ENCODE results near the gene THAP11. TPM values are rescaled to one million over a fixed set of nuclear protein-coding genes. Genes with fewer than 3 reads are reported as not detected.

The THAP11 gene
- total and polyA plus RNA-seq, 2 of the 13 experiments (the other 11 are each of a cell fraction or from before 2014, with no cell fraction given), result 44.2 to 53.4 TPM

DNA sequence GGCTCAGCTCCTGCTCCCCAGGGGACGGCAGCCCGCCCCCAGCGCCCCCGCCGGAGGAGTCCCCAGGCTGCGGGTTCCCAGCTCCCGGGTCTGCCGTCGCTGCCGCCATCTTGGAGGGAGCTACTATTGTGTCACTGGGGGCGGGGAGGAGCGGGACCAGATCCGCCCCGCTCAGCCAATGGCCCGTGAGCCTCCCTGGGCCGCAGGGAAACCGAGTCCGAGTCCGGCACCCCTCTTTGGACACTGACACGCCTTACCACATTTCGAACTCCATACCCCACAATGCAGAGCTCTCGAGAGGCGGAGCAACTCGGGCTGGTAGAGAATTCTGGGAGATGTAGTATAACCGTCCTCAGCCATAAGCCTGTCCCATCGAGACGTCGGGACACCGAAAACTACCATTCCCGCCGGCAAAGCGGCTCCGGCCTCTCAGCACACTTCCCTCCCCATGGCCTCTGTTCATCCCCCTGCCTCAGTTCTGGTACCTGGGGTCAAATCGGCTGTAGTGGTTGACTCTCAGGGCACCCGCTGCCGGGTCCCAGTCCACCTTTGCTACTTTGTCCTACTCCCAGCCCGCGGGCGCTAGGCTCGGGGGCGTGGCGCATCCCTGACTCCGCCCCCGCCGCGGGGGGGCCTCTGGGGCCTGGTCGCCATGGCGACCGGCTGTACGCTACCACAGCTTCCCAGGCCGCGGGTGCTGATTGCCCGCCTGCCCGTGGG lies 35.5 kb upstream of the THAP11 start, which contains the start of the genes RANBP10 and TSNAXIP1 (continued):
- TF ChIP-seq RORA (CRISPR knock-in tag; IDR thresholded peaks at IDR 0.05) (no peak), RBM22 (optimal IDR thresholded peaks at IDR 0.05; ENCODE audit: low read length) (peak; percentile 91), KDM1A (CRISPR knock-in tag; IDR thresholded peaks at IDR 0.05) (no peak), NR2F2 (IDR thresholded peaks at IDR 0.05; ENCODE audit: borderline replicate concordance, low read depth) (no peak), PHF5A (CRISPR knock-in tag; IDR thresholded peaks at IDR 0.05; ENCODE audit: low read depth, unreplicated experiment) (no peak), ZBTB1 (CRISPR knock-in tag; IDR thresholded peaks at IDR 0.05; ENCODE audit: borderline replicate concordance) (no peak), ZNF709 (CRISPR knock-in tag; IDR thresholded peaks at IDR 0.05) (peak; percentile 73), NR2F1 (CRISPR knock-in tag; IDR thresholded peaks at IDR 0.05) (peak in 1 of 2 experiments; percentile 1; a peak in 1 of 4 replicates), RNF2 (conservative IDR thresholded peaks at IDR 0.05; ENCODE audit: low read depth) (no peak), SP4 (CRISPR knock-in tag; IDR thresholded peaks at IDR 0.05) (peak; percentile 99), HMG20A (CRISPR knock-in tag; IDR thresholded peaks at IDR 0.05; ENCODE audit: borderline replicate concordance) (no peak), ZNF773 (CRISPR knock-in tag; IDR thresholded peaks at IDR 0.05; ENCODE audit: borderline replicate concordance) (no peak)
- TF ChIP-seq, protein P1, sequence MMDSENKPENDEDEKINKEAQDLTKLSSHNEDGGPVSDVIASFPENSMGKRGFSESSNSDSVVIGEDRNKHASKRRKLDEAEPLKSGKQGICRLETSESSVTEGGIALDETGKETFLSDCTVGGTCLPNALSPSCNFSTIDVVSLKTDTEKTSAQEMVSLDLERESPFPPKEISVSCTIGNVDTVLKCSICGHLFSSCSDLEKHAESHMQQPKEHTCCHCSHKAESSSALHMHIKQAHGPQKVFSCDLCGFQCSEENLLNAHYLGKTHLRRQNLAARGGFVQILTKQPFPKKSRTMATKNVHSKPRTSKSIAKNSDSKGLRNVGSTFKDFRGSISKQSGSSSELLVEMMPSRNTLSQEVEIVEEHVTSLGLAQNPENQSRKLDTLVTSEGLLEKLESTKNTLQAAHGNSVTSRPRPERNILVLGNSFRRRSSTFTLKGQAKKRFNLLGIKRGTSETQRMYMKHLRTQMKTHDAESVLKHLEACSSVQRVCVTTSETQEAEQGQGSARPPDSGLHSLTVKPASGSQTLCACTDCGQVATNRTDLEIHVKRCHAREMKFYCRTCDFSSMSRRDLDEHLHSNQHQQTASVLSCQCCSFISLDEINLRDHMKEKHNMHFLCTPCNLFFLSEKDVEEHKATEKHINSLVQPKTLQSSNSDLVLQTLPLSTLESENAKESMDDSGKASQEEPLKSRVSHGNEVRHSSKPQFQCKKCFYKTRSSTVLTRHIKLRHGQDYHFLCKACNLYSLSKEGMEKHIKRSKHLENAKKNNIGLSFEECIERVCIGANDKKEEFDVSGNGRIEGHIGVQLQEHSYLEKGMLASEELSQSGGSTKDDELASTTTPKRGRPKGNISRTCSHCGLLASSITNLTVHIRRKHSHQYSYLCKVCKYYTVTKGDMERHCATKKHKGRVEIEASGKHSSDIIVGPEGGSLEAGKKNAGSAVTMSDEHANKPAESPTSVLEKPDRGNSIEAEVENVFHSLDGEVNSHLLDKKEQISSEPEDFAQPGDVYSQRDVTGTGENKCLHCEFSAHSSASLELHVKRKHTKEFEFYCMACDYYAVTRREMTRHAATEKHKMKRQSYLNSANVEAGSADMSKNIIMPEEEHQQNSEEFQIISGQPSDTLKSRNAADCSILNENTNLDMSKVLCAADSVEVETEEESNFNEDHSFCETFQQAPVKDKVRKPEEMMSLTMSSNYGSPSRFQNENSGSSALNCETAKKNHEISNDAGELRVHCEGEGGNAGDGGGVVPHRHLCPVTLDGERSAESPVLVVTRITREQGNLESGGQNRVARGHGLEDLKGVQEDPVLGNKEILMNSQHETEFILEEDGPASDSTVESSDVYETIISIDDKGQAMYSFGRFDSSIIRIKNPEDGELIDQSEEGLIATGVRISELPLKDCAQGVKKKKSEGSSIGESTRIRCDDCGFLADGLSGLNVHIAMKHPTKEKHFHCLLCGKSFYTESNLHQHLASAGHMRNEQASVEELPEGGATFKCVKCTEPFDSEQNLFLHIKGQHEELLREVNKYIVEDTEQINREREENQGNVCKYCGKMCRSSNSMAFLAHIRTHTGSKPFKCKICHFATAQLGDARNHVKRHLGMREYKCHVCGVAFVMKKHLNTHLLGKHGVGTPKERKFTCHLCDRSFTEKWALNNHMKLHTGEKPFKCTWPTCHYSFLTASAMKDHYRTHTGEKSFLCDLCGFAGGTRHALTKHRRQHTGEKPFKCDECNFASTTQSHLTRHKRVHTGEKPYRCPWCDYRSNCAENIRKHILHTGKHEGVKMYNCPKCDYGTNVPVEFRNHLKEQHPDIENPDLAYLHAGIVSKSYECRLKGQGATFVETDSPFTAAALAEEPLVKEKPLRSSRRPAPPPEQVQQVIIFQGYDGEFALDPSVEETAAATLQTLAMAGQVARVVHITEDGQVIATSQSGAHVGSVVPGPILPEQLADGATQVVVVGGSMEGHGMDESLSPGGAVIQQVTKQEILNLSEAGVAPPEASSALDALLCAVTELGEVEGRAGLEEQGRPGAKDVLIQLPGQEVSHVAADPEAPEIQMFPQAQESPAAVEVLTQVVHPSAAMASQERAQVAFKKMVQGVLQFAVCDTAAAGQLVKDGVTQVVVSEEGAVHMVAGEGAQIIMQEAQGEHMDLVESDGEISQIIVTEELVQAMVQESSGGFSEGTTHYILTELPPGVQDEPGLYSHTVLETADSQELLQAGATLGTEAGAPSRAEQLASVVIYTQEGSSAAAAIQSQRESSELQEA (CRISPR knock-in tag; IDR thresholded peaks at IDR 0.05; ENCODE audit: not compliant biosample characterization), result no peak
- TF ChIP-seq, protein P2, sequence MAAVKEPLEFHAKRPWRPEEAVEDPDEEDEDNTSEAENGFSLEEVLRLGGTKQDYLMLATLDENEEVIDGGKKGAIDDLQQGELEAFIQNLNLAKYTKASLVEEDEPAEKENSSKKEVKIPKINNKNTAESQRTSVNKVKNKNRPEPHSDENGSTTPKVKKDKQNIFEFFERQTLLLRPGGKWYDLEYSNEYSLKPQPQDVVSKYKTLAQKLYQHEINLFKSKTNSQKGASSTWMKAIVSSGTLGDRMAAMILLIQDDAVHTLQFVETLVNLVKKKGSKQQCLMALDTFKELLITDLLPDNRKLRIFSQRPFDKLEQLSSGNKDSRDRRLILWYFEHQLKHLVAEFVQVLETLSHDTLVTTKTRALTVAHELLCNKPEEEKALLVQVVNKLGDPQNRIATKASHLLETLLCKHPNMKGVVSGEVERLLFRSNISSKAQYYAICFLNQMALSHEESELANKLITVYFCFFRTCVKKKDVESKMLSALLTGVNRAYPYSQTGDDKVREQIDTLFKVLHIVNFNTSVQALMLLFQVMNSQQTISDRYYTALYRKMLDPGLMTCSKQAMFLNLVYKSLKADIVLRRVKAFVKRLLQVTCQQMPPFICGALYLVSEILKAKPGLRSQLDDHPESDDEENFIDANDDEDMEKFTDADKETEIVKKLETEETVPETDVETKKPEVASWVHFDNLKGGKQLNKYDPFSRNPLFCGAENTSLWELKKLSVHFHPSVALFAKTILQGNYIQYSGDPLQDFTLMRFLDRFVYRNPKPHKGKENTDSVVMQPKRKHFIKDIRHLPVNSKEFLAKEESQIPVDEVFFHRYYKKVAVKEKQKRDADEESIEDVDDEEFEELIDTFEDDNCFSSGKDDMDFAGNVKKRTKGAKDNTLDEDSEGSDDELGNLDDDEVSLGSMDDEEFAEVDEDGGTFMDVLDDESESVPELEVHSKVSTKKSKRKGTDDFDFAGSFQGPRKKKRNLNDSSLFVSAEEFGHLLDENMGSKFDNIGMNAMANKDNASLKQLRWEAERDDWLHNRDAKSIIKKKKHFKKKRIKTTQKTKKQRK (IDR thresholded peaks at IDR 0.05; ENCODE audit: low read length), result no peak
- TF ChIP-seq, protein P3, sequence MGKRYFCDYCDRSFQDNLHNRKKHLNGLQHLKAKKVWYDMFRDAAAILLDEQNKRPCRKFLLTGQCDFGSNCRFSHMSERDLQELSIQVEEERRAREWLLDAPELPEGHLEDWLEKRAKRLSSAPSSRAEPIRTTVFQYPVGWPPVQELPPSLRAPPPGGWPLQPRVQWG (CRISPR knock-in tag; IDR thresholded peaks at IDR 0.05; ENCODE audit: borderline replicate concordance, low read depth), result no peak

Data from HepG2 (cell line).